Activated naive CD4-positive, alpha-beta T cell treated with anti-CD3 and anti-CD28 coated beads, Interleukin-2, amount 50 U/mL, for 72 hours (primary cell): ENCODE measurements around the gene ASB4. TPM values are rescaled to one million over a fixed set of nuclear protein-coding genes. Genes with fewer than 3 reads are reported as not detected.
"Not testable (repeated sequence)": the region's sequence is repeated elsewhere in the genome, so short reads cannot be mapped to it uniquely, and the experiment has no call there.

Experiments
- ATAC-seq, 2 donors: fragments of 150-1000 bp; cut with Tn5 transposase; 2 replicates each; pipeline ENCODE4 v1.10.0; 2021; ENCODE audit warnings: mild to moderate bottlenecking in 2 of 2, moderate library complexity in 2 of 2
- DNase-seq, 2 donors: peaks; one replicate each; pipeline ENCODE4 v3.0.0; 2021 to 2022; ENCODE audit warnings: low spot score in 2 of 2
- H3K27ac Mint-ChIP-seq, 2 donors: one replicate each; pipeline ENCODE4 v1.8.0; 2022; ENCODE audit warnings: mild to moderate bottlenecking in 2 of 2, mixed read lengths in 2 of 2
- H3K36me3 Mint-ChIP-seq, 2 donors: one replicate each; pipeline ENCODE4 v1.8.0; 2022; ENCODE audit warnings: mixed read lengths in 2 of 2
- H3K9me3 Mint-ChIP-seq, 2 donors: one replicate each; pipeline ENCODE4 v1.8.0; 2022; ENCODE audit warnings: mixed read lengths in 2 of 2
- total RNA-seq, 2 donors: library from RNA; stranded (reverse); gene quantifications; one replicate each; pipeline ENCODE4 v1.2.3, GENCODE V29; 2022

Gene ASB4
- total RNA-seq, 2 donors from 2014 or later: not detected

DNA sequence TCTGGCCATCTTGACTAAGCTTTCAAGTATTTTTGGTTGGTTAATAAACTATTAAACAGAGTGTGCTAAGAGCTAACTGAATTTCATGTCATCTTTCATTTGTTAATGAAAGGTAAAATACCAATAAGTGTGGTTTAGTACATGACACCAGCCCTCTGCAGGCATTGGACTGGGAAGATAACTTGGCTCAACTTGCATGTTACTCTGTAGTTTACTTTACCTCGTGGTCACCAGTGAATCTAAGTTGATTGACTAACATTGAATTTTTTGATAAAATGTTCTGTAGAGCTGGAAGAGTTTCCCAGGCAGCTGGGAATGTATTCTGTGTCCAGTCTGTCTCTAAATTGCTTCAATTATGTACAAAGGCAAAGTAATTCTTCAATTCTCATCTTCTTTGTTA lies 49.9 kb downstream of the ASB4 start:
- H3K27ac Mint-ChIP-seq: no peak overlapping the region
- H3K36me3 Mint-ChIP-seq: no peaks in the 10 kb centered on the region
- DNase-seq (no peak), ATAC-seq (no peak)
- H3K9me3 Mint-ChIP-seq: peaks cover 0 to 4% of the 10 kb centered on the region in 2 donors

DNA sequence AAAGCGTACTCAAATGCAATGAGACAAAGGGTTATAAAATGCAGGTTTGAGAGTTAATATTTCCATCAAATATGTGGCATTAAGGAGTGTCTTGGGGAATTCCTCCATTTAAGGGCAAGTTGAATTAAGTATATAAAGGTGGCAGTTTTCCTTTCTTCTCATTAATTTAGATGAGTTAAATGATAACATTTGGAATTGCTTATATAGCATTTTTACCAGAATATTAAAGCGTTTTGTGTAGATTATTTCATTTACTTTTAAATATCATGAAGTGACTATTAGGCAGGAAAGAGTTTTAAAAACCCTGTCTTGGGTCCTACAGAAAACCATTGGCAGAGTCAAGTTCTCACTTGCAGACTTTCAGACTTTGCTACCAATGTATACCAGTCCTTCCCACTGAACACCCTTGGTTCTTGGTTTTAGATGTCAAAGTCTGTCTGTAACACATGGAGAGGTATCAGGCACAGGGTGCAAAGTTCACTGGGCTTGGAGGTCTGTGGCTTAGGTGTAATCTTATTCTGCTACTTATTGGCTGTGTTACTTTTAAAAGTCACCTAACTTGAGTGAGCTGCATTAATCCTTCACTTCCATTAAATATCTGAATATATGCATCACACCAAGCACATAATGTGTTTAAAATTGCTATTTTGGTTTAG lies 51.0 kb downstream of the ASB4 start:
- H3K36me3 Mint-ChIP-seq: peaks cover 0 to 4% of the 10 kb centered on the region in 2 donors
- ATAC-seq (no peak), DNase-seq (no peak)
- peaks cover 4 to 5% of the 10 kb centered on the region in 2 donors for H3K9me3 Mint-ChIP-seq
- H3K27ac Mint-ChIP-seq: no peak overlapping the region

DNA sequence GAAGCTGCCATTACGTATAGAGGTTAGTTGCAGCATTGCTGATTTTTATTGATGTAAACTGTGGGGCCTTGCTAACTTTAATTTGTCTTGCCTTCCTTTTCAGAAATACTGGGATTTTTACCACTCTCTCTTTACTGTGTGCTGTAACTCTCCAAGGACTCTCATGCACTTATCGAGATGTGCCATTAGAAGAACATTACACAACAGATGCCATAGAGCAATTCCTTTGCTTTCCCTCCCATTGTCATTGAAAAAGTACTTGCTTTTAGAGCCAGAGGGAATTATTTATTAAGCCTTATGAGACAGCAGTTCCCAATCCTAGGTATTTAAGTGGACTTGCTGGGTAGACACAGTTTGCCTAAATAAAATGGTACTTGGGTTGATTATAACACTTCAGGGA lies 51.7 kb downstream of the ASB4 start:
- Mint-ChIP-seq H3K27ac (no peak overlapping the region), H3K9me3 (peaks cover 4 to 6% of the 10 kb centered on the region in 2 donors), H3K36me3 (peaks cover 0 to 4% of the 10 kb centered on the region in 2 donors)
- ATAC-seq: no peak
- DNase-seq: no peak

DNA sequence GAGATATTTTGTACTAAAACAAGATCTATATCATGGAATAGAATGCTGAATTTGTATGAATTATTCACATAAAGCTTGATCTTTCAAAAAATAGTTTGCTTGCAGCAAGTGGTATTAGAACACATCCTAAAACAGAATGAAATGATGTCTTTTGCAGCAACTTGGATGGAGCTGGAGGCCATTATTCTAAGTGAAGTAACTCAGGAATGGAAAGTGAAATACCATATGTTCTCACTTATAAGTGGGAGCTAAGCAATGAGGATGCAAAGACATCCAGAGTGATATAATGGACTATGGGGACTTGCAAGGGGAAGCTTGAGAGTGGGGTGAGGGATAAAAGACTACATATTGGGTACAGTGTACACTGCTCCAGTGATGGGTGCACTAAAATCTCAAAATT lies 53.7 kb downstream of the ASB4 start:
- Mint-ChIP-seq H3K36me3 (peaks cover 0 to 4% of the 10 kb centered on the region in 2 donors), H3K27ac (no peak overlapping the region), H3K9me3 (peaks cover 4 to 6% of the 10 kb centered on the region in 2 donors)
- no peak for DNase-seq
- ATAC-seq: no peak

DNA sequence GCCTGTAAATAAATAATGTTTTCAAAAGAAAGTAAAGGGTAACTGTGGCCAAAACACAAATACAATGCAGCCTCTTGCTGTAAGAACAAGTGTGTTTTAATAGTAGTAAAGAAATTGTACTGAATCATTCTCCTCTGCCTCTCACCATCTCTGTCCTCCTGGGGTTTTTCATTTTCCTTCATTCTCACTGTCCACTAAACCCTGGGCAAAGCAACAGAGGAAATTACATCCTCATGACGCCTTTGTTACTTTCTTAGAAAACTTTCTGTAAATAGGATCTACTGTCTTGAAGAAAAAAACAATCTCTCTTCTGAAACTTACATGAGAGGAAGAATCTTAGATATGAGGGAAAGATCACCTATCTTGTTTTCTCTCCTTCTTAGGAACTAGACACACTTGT lies 54.6 kb downstream of the ASB4 start:
- H3K9me3 Mint-ChIP-seq: peaks cover 0 to 6% of the 10 kb centered on the region in 2 donors
- H3K36me3 Mint-ChIP-seq: peaks cover 0 to 4% of the 10 kb centered on the region in 2 donors
- H3K27ac Mint-ChIP-seq: no peak overlapping the region
- DNase-seq (no peak), ATAC-seq (no peak)

DNA sequence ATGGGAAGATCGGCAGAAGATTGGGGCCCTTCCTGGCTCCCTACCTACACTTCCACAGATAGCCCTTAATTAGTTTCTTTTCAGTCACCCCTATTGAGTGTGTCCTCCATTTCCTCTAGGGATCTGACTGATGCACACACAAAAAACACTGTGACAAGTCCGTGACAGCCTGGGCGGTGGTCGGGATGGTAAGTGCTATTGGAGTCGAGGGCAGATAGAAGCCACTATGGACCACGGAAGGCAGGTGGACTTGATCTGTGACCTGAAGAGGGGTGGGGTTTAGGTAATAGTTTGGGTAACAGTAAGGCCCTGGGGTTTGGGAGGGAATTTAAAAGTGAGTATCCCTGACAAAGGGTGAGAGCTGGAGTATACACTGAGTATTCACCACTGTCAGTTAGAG lies 57.6 kb downstream of the ASB4 start:
- peaks cover 0 to 4% of the 10 kb centered on the region in 2 donors for H3K36me3 Mint-ChIP-seq

DNA sequence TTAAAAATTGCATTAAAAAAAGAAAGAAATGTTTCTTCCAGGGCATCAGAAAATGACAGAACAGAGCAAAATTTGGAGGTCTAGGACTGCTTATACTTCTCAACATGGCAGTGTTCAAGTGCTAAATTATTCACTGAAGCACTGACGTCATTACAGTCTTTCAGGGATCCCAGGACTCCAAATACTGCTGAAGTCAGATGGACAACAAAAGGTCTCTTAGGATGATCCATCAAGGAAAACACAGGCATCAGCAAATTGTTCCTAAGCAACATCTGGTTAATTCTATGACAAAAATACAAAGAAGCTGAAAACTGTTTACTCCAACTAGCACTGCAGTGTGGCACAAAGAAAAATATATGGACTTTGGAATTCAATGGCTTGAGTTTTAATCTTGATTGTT lies 58.4 kb downstream of the ASB4 start:
- H3K9me3 Mint-ChIP-seq: peaks cover 0 to 6% of the 10 kb centered on the region in 2 donors
- no peak overlapping the region for H3K27ac Mint-ChIP-seq
- ATAC-seq (no peak), DNase-seq (no peak)
- peaks cover 0 to 4% of the 10 kb centered on the region in 2 donors for H3K36me3 Mint-ChIP-seq

More for the DNA sequence above, 57.6 kb downstream of the ASB4 start:
- Mint-ChIP-seq H3K27ac (no peak overlapping the region), H3K9me3 (peaks cover 0 to 6% of the 10 kb centered on the region in 2 donors)
- DNase-seq (no peak), ATAC-seq (no peak)

DNA sequence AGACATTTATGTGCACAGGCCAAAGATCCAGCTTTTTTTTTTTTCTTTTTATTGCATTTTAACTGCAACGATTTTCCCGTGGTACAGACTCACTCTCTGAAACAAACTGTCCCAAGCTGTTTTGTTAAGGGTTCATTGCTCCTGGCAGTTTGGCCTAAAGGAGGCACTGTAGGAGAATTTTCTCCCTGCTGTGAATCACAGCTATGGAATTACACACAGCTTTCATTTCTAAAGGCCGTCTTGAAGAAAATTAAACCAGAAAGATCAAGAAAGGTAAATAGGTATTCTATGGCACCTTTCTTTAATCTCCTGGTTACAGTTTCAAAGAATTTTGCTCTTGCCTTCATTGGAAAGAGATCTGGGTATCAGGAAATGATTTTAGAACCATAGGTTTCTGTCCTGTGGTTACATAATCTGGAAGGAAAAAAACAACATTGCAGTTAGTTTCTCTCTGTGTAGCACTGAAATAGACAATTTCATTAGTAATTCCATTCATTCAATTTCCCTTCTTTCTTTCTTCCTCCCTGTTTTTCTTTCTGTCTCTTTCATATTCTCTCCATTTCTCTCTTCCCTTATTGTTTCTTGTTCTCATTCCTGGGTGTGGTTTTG lies 59.4 kb downstream of the ASB4 start:
- Mint-ChIP-seq H3K27ac (no peak overlapping the region), H3K9me3 (peaks cover 0 to 6% of the 10 kb centered on the region in 2 donors), H3K36me3 (peaks cover 0 to 4% of the 10 kb centered on the region in 2 donors)
- ATAC-seq (no peak), DNase-seq (no peak)

DNA sequence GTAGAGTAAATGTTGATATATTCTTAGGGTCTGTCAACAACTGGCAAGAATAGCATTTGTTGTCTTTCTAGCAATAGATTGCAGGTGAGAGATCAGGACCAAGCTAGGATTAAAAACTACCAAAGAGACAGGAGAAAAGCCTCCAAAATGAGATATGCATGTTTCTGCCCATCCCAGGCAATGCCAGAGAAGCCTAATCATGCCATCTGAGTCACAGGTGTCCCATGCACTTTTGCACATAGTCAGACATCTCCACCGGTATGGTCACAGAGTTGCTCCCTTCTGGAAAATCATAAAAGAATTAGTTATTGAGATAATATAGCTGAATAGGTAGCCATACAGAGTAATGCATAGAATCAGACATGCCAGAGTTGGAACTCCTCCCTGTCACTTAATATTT lies 59.9 kb downstream of the ASB4 start:
- H3K36me3 Mint-ChIP-seq: peaks cover 0 to 4% of the 10 kb centered on the region in 2 donors
- H3K27ac Mint-ChIP-seq: no peak overlapping the region
- no peak for DNase-seq
- no peak for ATAC-seq
- peaks cover 0 to 6% of the 10 kb centered on the region in 2 donors for H3K9me3 Mint-ChIP-seq

DNA sequence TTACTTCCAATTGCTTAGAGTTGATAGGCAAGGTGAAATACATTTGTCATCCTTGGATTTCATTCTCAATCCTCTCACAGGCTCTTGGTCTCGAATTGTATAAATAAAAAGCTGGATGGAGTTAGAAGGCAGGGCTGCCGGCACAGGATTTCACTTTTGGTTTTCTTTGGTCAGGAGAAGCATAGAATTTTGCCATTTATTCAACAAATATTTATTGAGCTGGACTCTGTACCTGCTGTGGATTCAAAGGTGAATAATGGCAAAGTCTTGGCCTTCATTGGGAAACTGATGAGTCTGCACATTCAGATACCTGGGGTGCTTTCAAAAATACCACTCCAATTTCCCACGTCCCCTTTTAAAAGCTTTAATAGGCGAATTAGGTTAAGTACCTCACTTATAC lies 60.9 kb downstream of the ASB4 start:
- H3K9me3 Mint-ChIP-seq: peaks cover 0 to 2% of the 10 kb centered on the region in 2 donors
- DNase-seq (no peak), ATAC-seq (no peak)
- H3K36me3 Mint-ChIP-seq: peaks cover 0 to under 1% of the 10 kb centered on the region in 2 donors
- H3K27ac Mint-ChIP-seq: no peak overlapping the region

DNA sequence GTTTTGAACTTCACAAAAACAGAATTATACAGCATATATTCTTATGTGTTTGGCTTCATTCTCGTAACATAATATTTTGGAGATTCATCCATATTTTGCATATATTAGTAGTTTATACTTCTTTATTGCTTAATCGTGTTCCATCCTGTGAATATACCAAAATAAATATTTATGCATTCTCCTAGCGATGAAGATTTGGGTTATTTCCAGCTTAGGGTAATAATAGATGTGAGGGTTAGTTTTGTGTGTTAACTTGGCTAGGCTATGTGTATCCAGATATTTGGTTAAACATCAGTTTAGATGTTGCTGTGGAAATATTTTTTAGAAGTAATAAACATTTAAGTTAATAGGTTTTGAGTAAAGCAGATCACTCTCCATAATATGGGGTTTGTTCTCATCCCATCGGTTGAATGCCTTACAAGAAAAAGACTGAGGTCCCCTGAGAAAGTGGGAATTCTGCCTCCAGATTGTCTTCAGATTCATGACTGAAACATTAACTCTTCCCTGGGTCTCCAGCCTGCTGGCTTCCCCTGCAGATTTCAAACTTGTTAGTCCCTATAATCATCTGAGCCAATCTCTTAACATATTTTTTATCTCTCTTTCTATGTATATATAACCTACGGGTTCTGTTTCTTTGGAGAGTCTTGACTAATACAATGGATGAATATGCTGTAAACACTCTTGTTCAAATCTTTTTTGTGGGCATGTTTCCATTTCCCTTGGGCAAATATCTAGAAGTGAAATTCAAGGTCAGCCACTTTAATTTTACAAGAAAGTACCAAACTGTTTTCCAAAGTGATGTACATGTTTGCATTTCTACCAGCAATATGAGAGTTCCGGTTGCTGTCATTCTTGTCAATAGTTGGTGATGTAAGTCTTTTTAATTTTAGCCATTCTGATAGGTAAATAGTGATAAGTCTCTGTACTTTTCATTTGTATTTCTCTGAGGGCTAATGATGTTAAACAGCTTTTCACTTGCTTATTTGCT lies 61.9 kb downstream of the ASB4 start:
- Mint-ChIP-seq H3K36me3 (no peaks in the 10 kb centered on the region), H3K9me3 (no peaks in the 10 kb centered on the region), H3K27ac (no peak overlapping the region)
- no peak for DNase-seq
- no peak for ATAC-seq

DNA sequence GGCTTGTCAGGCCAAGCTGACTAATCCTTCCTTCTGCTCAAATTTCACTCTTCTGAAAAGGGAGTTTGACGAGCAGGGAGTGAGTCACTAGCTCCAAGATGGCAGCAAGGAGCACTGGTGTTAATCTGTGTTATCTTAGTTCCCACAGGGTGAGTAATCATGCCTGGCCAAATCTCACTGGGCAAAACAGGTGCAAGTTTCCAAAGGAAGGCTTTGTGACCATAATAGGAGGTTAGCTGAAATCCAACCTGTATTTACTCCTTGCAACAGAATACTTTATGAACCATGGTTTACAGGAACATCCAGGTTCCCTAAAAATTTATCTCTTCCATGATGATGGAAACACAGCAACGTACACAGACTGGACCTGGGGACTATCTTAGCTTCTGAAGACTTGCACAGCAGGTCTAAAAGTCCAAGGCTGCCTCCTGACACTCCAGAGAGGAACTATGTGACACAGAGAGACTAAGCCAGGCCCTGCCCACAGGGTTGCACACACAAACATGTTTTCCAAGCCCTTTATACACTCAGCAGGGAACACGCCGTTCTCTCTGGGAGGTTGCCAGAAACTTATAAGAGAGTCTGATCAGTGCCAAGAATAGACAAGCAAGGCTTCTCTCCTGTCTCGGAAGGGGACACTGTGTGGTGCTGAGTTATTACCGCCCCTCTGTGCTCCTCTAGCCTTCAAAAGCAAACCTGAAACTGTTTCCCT lies 64.2 kb downstream of the ASB4 start:
- no peak overlapping the region for H3K27ac Mint-ChIP-seq
- no peaks in the 10 kb centered on the region for H3K9me3 Mint-ChIP-seq
- peak in 1 of 2 donors; percentile 46 for ATAC-seq
- no peaks in the 10 kb centered on the region for H3K36me3 Mint-ChIP-seq
- no peak for DNase-seq

DNA sequence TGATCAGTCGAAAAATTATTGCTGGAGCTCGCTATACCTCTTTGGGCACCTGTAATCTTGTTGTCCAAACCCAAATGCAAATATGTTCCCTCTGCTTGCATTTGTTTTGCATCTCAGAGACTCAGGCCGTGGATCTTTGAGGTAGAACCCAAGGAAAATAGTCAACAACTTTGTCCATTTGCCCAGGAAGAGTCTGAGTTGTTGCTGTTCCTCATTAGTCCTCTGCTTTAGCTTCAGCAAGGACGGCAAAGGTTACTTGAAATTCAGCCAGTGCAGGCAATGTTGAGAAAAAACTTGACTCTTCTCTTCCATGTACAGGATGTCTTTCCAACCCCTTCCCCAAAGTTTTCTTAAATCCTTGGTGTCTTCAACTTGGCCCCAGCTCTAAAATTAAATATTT lies 64.8 kb downstream of the ASB4 start:
- Mint-ChIP-seq H3K27ac (no peak overlapping the region), H3K9me3 (no peaks in the 10 kb centered on the region), H3K36me3 (no peaks in the 10 kb centered on the region)
- DNase-seq (no peak), ATAC-seq (no peak)

DNA sequence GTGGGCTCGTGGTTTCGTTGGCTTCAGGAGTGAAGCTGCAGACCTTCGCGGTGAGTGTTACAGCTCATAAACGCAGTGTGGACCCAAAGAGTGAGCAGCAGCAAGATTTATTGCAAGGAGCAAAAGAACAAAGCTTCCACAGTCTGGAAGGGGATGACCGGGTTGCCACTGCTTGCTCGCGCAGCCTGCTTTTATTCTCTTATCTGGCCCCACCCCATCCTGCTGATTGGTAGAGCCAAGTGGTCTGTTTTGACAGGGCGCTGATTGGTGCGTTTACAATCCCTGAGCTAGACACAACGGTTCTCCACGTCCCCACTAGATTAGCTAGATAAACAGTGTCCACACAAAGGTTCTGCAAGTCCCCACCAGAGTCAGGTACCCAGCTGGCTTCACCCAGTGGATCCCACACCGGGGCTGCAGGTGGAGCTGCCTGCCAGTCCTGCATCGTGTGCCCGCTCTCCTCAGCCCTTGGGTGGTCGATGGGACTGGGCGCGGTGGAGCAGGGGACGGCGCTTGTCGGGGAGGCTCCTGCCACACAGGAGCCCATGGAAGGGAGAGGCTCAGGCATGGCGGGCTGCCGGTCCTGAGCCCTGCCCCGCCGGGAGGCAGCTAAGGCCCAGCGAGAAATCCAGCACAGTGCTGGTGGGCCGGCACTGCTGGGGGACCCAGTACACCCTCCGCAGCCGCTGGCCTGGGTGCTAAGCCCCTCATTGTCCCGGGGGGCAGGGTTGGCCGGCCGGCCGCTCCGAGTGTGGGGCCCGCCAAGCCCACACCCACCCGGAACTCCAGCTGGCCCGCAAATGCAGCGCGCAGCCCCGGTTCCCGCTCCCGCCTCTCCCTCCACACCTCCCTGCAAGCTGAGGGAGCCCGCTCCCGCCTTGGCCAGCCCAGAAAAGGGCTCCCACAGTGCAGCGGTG lies 66.5 kb downstream of the ASB4 start:
- H3K36me3 Mint-ChIP-seq, H3K27ac Mint-ChIP-seq, H3K9me3 Mint-ChIP-seq, DNase-seq, ATAC-seq: not testable (repeated sequence)

DNA sequence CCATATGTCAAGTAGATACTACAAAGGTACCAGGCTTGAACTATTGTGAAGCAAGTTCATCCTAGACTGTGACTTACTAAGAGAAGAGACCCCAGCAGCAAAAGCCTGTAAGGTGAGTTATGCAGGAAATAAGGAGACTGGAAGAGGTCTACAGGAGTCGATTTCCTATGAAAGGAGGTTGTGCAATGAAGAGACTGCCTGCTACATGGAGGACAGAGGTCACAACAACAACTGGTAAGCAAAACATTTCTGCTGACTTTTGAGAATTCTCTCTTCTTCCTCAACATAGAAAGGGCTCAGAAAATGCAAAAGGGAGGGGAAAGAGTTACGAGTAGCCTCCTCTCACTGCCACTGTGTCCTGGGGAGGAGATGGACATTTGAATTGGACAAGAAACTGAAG lies 68.2 kb downstream of the ASB4 start:
- no peaks in the 10 kb centered on the region for H3K36me3 Mint-ChIP-seq
- ATAC-seq: no peak
- DNase-seq: no peak
- H3K27ac Mint-ChIP-seq: no peak overlapping the region
- H3K9me3 Mint-ChIP-seq: no peaks in the 10 kb centered on the region

DNA sequence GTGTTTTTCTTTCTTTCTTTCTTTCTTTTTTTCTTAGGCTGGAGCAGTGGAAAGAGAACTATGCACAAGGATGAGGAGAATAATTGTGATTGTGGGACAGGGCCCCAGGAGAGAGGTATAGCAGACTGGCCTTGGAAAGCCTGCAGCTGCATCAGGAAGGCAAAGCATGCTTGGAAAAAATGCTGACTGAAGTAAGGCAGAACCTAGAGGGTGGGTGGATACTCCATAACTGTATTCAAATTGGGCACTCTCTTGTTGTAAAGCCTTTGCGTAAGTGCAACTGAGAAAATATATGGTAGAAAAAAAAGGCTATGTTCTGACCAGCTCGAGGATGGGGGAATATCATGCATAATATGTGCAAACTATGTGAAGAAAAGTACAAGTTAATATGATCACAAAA lies 71.0 kb downstream of the ASB4 start:
- no peak overlapping the region for H3K27ac Mint-ChIP-seq
- no peak for ATAC-seq
- peaks cover 0 to 4% of the 10 kb centered on the region in 2 donors for H3K9me3 Mint-ChIP-seq
- peaks cover 0 to 4% of the 10 kb centered on the region in 2 donors for H3K36me3 Mint-ChIP-seq
- no peak for DNase-seq
